Keratinocyte (primary cell): ENCODE results near the gene CKS1B.

ENCODE experiments used
- EZH2 ChIP-seq: IDR thresholded peaks from one replicate; pipeline ENCODE4 v1.6.1; 2012; ENCODE audit warnings: inconsistent platforms, mild to moderate bottlenecking, low read length, moderate library complexity
- TF ChIP-seq, protein P1 (sequence below), 3 experiments: IDR thresholded peaks in 1 of 3; conservative IDR thresholded peaks in 1 of 3; optimal IDR thresholded peaks in 1 of 3; 2 replicates in 2 of 3; 3 replicates in 1 of 3; pipeline versions ENCODE3 to v1.5.1; 2011; ENCODE audit warnings: low read length in 3 of 3, mild to moderate bottlenecking in 3 of 3, moderate library complexity in 2 of 3, control low read depth in 1 of 3, inconsistent platforms in 1 of 3; ENCODE audit not compliant: insufficient read depth in 2 of 3; ENCODE audit errors: extremely low read depth in 1 of 3

DNA sequence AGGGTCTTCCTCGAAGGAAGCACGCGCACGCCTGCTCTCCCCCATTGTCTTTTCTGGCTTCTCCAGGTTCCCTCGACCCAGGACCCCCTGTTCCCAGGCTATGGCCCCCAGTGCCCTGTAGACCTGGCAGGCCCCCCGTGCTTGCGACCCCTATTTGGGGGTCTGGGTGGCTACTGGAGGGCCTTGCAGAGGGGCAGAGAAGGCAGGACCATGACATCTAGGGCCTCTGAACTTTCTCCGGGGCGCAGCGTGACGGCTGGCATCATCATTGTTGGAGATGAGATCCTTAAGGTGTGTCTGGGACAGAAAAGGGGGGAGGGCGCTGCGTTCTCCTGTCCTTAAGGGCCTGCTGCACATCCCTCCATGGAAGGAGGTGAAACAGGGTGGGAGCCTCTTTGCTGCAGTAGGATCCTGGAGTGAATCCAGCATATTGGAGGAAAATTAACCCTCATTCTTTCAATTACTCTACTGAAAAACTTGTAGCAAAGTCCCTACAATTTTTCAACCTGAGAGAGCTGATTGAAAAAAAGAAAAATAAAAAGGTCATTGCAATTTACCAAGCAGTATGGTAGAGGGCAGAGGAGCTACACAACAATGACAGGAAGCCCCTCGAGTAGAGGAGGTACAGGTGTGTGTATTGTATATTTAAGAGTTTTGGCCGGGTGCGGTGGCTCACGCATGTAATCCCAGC lies 9.4 kb downstream of the CKS1B start:
- TF ChIP-seq, protein P1, sequence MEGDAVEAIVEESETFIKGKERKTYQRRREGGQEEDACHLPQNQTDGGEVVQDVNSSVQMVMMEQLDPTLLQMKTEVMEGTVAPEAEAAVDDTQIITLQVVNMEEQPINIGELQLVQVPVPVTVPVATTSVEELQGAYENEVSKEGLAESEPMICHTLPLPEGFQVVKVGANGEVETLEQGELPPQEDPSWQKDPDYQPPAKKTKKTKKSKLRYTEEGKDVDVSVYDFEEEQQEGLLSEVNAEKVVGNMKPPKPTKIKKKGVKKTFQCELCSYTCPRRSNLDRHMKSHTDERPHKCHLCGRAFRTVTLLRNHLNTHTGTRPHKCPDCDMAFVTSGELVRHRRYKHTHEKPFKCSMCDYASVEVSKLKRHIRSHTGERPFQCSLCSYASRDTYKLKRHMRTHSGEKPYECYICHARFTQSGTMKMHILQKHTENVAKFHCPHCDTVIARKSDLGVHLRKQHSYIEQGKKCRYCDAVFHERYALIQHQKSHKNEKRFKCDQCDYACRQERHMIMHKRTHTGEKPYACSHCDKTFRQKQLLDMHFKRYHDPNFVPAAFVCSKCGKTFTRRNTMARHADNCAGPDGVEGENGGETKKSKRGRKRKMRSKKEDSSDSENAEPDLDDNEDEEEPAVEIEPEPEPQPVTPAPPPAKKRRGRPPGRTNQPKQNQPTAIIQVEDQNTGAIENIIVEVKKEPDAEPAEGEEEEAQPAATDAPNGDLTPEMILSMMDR (optimal IDR thresholded peaks at IDR 0.05 in 1 of 3, IDR thresholded peaks at IDR 0.05 in 1 of 3, conservative IDR thresholded peaks at IDR 0.05 in 1 of 3; ENCODE audit: extremely low read depth in 1 of 3, insufficient read depth in 2 of 3, low read length in 3 of 3) = no peak
- TF ChIP-seq EZH2 = no peak
